Measurements from ENCODE around the gene PKDREJ. TPM values are rescaled to one million over a fixed set of nuclear protein-coding genes. Genes with fewer than 3 reads are reported as not detected.

The PKDREJ gene
- total and polyA plus RNA-seq, 7 donors, result under 0.01 to 0.03 TPM; not detected in 5

DNA sequence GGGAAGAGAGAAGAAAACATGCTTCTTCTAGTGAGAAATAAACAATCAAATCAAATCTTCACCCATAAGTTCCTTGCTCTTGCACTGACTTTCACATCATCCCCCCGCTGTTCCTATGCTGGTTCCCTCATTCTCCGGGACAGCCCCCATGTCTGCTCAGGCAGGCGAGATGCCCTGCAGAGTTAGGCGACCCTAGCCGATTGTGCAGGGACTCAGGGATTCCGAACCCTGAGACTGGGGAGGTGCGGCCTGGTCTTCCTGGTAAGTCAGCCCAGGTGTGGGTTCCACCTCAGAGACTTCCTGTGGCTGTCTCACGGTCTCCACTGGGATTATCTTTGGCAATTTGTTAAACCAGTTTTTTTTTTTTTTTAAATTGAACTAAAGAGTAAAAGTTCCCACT is 11.2 kb upstream of the PKDREJ start:
- H3K4me3 ChIP-seq, result no peak overlapping the region
- no peaks in the 10 kb centered on the region for H3K27me3 ChIP-seq (ENCODE audit: insufficient read depth in 3 of 3, low read length in 2 of 3)
- 95 to 98% (median 96%) methylated on average over 8 of the region's 8 CpGs for WGBS, 3 donors
- TF ChIP-seq, protein P1, sequence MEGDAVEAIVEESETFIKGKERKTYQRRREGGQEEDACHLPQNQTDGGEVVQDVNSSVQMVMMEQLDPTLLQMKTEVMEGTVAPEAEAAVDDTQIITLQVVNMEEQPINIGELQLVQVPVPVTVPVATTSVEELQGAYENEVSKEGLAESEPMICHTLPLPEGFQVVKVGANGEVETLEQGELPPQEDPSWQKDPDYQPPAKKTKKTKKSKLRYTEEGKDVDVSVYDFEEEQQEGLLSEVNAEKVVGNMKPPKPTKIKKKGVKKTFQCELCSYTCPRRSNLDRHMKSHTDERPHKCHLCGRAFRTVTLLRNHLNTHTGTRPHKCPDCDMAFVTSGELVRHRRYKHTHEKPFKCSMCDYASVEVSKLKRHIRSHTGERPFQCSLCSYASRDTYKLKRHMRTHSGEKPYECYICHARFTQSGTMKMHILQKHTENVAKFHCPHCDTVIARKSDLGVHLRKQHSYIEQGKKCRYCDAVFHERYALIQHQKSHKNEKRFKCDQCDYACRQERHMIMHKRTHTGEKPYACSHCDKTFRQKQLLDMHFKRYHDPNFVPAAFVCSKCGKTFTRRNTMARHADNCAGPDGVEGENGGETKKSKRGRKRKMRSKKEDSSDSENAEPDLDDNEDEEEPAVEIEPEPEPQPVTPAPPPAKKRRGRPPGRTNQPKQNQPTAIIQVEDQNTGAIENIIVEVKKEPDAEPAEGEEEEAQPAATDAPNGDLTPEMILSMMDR (IDR thresholded peaks at IDR 0.05), result no peak
- no peak overlapping the region for H3K27ac ChIP-seq
- H3K4me1 ChIP-seq, result peaks cover 12% of the 10 kb centered on the region
- ATAC-seq, result no peak
- no peaks in the 10 kb centered on the region for H3K9me3 ChIP-seq
- intact Hi-C loops (cut with DNase I), result no loop called here
- peak in 1 of 2 donors; percentile 29 for DNase-seq
- H3K36me3 ChIP-seq (ENCODE audit: insufficient read depth in 1 of 2, low read depth in 1 of 2), result peaks cover 3 to 86% of the 10 kb centered on the region in 2 donors

DNA sequence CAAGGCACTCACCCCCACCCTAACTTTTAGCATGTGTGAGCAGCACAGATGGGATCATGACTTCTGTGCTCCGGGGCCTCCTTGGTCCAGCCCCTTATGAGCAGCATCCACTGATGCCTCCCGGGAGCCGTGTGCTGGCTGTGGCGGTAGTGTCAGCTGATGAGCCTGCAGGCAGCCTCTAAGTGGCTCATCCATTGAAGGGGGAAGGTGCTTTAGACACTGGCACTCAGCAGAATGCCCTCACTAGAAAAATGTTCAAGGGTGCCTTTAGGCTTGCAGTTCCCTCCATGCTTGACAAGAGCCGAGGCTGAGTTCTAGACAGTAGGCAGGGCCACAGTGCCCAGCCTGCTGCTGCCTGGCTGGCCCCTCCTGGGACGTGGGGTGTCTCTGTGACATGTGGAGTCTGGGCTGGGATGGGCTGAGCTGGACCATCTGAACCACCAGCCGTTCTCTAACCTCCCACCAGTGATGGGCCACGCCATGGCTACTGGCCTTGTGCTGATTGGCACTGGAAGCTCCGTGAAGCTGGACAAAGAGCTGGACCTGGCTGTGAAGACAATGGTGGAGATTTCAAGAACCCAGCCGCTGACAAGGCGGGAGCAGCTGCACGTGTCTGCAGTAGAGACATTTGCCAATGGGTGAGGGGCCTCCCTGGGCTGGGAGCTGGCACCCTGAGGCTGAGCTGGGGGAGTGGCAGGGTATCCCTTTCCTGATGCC is 10.4 kb upstream of the PKDREJ start:
- Histone ChIP-seq H3K9me3 (no peaks in the 10 kb centered on the region), H3K4me1 (peaks cover 14% of the 10 kb centered on the region), H3K36me3 (ENCODE audit: insufficient read depth in 1 of 2, low read depth in 1 of 2) (peaks cover 3 to 78% of the 10 kb centered on the region in 2 donors), H3K27ac (no peak overlapping the region), H3K4me3 (no peak overlapping the region), H3K27me3 (ENCODE audit: insufficient read depth in 3 of 3, low read length in 2 of 3) (no peaks in the 10 kb centered on the region)
- ATAC-seq (no peak), DNase-seq (peak in 1 of 2 donors; percentile 28)
- TF ChIP-seq, protein P1 (IDR thresholded peaks at IDR 0.05), result no peak
- 78 to 84% (median 83%) methylated on average over 12 of the region's 12 CpGs for WGBS, 3 donors
- intact Hi-C loops (cut with DNase I), result no loop called here

DNA sequence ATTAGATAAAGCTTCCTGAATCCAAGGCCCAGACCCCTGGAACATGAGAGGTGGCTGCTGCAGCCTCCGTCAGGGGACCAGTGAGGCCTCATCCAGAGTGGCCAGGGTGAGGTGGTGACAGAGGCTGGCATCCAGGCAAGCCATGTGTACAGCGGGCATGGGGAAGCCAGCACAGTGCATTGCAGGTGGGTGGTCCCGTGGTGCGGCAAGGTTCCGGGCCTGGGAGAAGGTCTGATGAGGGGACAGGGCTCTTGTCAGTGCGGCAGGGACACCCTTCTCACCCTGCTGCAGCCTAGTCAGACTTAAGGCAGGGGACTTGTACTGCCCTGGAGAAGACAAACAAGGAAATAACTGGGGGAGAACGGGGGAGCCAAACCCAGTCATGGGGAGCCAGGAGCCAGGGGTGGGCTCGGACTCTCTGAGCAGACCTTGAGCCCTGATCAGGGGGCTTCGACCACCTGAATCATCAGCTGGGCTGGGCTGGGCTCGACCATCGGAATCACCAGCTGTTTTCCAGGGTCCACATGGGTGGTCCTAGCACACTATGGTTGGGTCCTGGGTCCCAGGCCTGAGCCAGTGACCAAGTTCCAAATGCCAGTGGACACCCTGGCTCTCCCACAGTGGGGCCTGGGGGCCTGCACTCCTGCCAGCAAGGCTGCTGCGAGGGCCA is 9.8 kb upstream of the PKDREJ start:
- ATAC-seq, result no peak
- WGBS, 3 donors, result 90 to 91% (median 91%) methylated on average over 12 of the region's 12 CpGs
- no peak overlapping the region for H3K4me3 ChIP-seq

DNA sequence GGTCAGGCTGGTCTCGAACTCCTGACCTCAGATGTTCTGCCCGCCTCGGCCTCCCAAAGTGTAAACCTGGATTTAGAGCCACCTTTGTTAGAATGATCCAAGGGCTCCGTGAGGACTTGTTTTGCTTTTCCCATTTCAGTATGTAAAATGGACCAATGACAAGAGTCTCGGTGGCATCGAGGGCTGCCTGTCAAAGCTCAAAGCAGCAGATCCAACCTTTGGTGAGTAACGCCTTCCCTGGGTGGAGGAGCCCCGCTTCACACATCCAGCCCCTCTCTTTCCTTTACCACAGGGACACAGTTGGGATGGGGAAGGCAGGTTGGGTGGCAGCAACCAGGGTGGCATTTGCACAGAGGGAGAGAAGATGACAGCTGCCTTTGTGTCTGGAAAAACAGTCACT is 9.1 kb upstream of the PKDREJ start:
- no peaks in the 10 kb centered on the region for H3K27me3 ChIP-seq (ENCODE audit: insufficient read depth in 3 of 3, low read length in 2 of 3)
- DNase-seq, result peak in 1 of 2 donors; percentile 6
- no peak for ATAC-seq
- H3K27ac ChIP-seq, result no peak overlapping the region
- intact Hi-C loops (cut with DNase I), result no loop called here
- peaks cover 21% of the 10 kb centered on the region for H3K4me1 ChIP-seq
- H3K4me3 ChIP-seq, result no peak overlapping the region
- TF ChIP-seq, protein P1 (IDR thresholded peaks at IDR 0.05), result no peak
- 91 to 97% (median 92%) methylated on average over 8 of the region's 8 CpGs for WGBS, 3 donors
- H3K36me3 ChIP-seq (ENCODE audit: insufficient read depth in 1 of 2, low read depth in 1 of 2), result peaks cover 3 to 64% of the 10 kb centered on the region in 2 donors
- no peaks in the 10 kb centered on the region for H3K9me3 ChIP-seq

More for the DNA sequence above, 9.8 kb upstream of the PKDREJ start:
- peaks cover 3 to 71% of the 10 kb centered on the region in 2 donors for H3K36me3 ChIP-seq (ENCODE audit: insufficient read depth in 1 of 2, low read depth in 1 of 2)
- TF ChIP-seq, protein P1 (IDR thresholded peaks at IDR 0.05), result no peak
- no peaks in the 10 kb centered on the region for H3K27me3 ChIP-seq (ENCODE audit: insufficient read depth in 3 of 3, low read length in 2 of 3)
- no peak overlapping the region for H3K27ac ChIP-seq
- DNase-seq, result peak in 1 of 2 donors; percentile 47
- no peaks in the 10 kb centered on the region for H3K9me3 ChIP-seq
- intact Hi-C loops (cut with DNase I), result no loop called here
- H3K4me1 ChIP-seq, result peaks cover 19% of the 10 kb centered on the region
